DMS53 (cell line): ENCODE measurements around the gene MAPKAPK3.

Source experiments
- DNase-seq: peaks from one replicate; lab custom pipeline; 2025; lab: John Stamatoyannopoulos, UW

The MAPKAPK3 gene

GRCh38 chr3:50609071-50609762 is 7.7 kb upstream of the MAPKAPK3 start:
- no peak for DNase-seq

- DNase-seq, result no peak
Measured at GRCh38 chr3:50609763-50610085, 7.2 kb upstream of the MAPKAPK3 start.

- DNase-seq, result no peak
Measured at GRCh38 chr3:50610181-50610971, 6.6 kb upstream of the MAPKAPK3 start.

GRCh38 chr3:50610992-50611463 is 5.9 kb upstream of the MAPKAPK3 start:
- DNase-seq, result no peak

GRCh38 chr3:50611464-50612233 is 5.3 kb upstream of the MAPKAPK3 start, which contains the start of gene CISH:
CISH (minus strand) TSS chr3:50611774; CDS start chr3:50611650, 124 bp downstream.
- peak; percentile 89 for DNase-seq

- DNase-seq, result no peak
Measured at GRCh38 chr3:50612234-50612882, 4.6 kb upstream of the MAPKAPK3 start.

- no peak for DNase-seq
Measured at GRCh38 chr3:50612970-50613846, 3.7 kb upstream of the MAPKAPK3 start.

- DNase-seq, result no peak
Measured at GRCh38 chr3:50615190-50615589, 1.8 kb upstream of the MAPKAPK3 start.

GRCh38 chr3:50616003-50616769 is 765 bp upstream of the MAPKAPK3 start:
- DNase-seq, result peak; percentile 83

GRCh38 chr3:50616770-50617095 is 218 bp upstream of the MAPKAPK3 start:
- peak; percentile 82 for DNase-seq

- DNase-seq, result peak; percentile 22
Measured at GRCh38 chr3:50617911-50618481, 1.0 kb downstream of the MAPKAPK3 start.

- no peak for DNase-seq
Measured at GRCh38 chr3:50620420-50620819, 3.5 kb downstream of the MAPKAPK3 start.

- no peak for DNase-seq
Measured at GRCh38 chr3:50620820-50621219, 3.9 kb downstream of the MAPKAPK3 start.

- DNase-seq, result no peak
Measured at GRCh38 chr3:50622881-50623280, 5.9 kb downstream of the MAPKAPK3 start.

- no peak for DNase-seq
Measured at GRCh38 chr3:50623840-50624474, 7.0 kb downstream of the MAPKAPK3 start.

- DNase-seq, result peak; percentile 1
Measured at GRCh38 chr3:50624634-50625033, 7.7 kb downstream of the MAPKAPK3 start.

- DNase-seq, result no peak
Measured at GRCh38 chr3:50625231-50626182, 8.6 kb downstream of the MAPKAPK3 start.

GRCh38 chr3:50626401-50626800 is 9.4 kb downstream of the MAPKAPK3 start:
- no peak for DNase-seq
